Right lobe of liver (tissue), 4 donors: ENCODE measurements around the gene NREP.

Experiments
- CTCF ChIP-seq, 4 donors: fragments of 200-600 bp in 3 of 4; fragments of 450-650 bp in 1 of 4; IDR thresholded peaks; one replicate each; pipeline versions ENCODE4 v1.5.1 to v1.8.0; 2016 to 2022; ENCODE audit warnings: antibody characterized with exemption in 4 of 4, mild to moderate bottlenecking in 2 of 4
- POLR2A ChIP-seq: fragments of 450-650 bp; IDR thresholded peaks from one replicate; pipeline ENCODE4 v1.6.1; 2017; ENCODE audit warnings: antibody characterized with exemption, mild to moderate bottlenecking
- donor health status: DM: no; HTN: no; CAD: no.
- donor health status: DM: no; HTN: no; CAD: no.
- donor health status: DM: no; HTN: yes; CAD: no.

DNA sequence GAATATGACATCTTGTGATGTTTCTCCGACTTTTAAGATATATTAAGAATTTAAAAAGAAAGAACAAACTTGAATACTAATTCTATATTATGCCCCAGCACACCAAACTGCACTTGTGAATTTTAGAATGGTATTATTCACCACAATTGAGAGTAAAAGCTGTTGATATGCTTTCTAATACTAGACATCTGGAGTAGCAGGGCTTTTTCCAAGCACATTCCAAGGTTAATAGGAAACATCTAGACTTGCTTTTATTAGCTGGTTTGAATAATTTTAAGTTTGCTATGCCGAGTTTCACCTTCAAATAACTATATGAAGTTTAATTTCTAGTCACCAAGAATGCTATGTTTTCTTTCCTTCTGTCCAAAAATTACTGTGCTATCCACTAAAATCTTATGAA, 13.5 kb downstream of the NREP start:
- no peak for TF ChIP-seq CTCF (IDR thresholded peaks at IDR 0.05)
- TF ChIP-seq POLR2A: no peak
